Measurements from ENCODE around the gene CUTA. TPM values are rescaled to one million over a fixed set of nuclear protein-coding genes. Genes with fewer than 3 reads are reported as not detected.

The CUTA gene
- total RNA-seq, 6 experiments from 2014 or later: 81.4 to 114 (median 97.4) TPM

GRCh38 chr6:33427585-33428223 is 9.8 kb upstream of the CUTA start:
- no peak for ATAC-seq
- Histone ChIP-seq H3K9me3 (no peaks in the 10 kb centered on the region), H3K27me3 (no peaks in the 10 kb centered on the region), H3K4me3 (peak overlapping the region; percentile 31 to 46 (median 38)), H3K27ac (peak overlapping the region in 1 of 3 donors; percentile 18), H3K36me3 (no peaks in the 10 kb centered on the region), H3K4me1 (peaks cover 0 to 24% (median 0%) of the 10 kb centered on the region in 4 donors)
- intact Hi-C loops (cut with DNase I): no loop called here
- WGBS (ENCODE audit: insufficient coverage, low coverage, low lambda C conversion rate, missing lambda C conversion rate): 0% methylated on average over 6 of the region's 79 CpGs
- DNase-seq: peak in 2 of 3 donors; percentile 72 to 73
- TF ChIP-seq, protein P1, sequence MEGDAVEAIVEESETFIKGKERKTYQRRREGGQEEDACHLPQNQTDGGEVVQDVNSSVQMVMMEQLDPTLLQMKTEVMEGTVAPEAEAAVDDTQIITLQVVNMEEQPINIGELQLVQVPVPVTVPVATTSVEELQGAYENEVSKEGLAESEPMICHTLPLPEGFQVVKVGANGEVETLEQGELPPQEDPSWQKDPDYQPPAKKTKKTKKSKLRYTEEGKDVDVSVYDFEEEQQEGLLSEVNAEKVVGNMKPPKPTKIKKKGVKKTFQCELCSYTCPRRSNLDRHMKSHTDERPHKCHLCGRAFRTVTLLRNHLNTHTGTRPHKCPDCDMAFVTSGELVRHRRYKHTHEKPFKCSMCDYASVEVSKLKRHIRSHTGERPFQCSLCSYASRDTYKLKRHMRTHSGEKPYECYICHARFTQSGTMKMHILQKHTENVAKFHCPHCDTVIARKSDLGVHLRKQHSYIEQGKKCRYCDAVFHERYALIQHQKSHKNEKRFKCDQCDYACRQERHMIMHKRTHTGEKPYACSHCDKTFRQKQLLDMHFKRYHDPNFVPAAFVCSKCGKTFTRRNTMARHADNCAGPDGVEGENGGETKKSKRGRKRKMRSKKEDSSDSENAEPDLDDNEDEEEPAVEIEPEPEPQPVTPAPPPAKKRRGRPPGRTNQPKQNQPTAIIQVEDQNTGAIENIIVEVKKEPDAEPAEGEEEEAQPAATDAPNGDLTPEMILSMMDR (IDR thresholded peaks at IDR 0.05): no peak
- no peak for TF ChIP-seq POLR2A (IDR thresholded peaks at IDR 0.05)

GRCh38 chr6:33426590-33427511 is 8.9 kb upstream of the CUTA start:
- Histone ChIP-seq H3K27me3 (no peaks in the 10 kb centered on the region), H3K4me3 (peak overlapping the region; percentile 38 to 66 (median 52)), H3K36me3 (no peaks in the 10 kb centered on the region), H3K9me3 (no peaks in the 10 kb centered on the region), H3K4me1 (peaks cover 0 to 24% (median 0%) of the 10 kb centered on the region in 4 donors), H3K27ac (peak overlapping the region; percentile 74 to 87 (median 74))
- TF ChIP-seq, protein P1 (IDR thresholded peaks at IDR 0.05): no peak
- no peak for TF ChIP-seq POLR2A (IDR thresholded peaks at IDR 0.05)
- WGBS (ENCODE audit: insufficient coverage, low coverage, low lambda C conversion rate, missing lambda C conversion rate): 10% methylated on average over 12 of the region's 12 CpGs
- DNase-seq (no peak), ATAC-seq (no peak)
- intact Hi-C loops (cut with DNase I): no loop called here

- intact Hi-C loops (cut with DNase I): no loop called here
- H3K36me3 ChIP-seq: no peaks in the 10 kb centered on the region
- H3K27ac ChIP-seq: peak overlapping the region; percentile 74 to 87 (median 74)
- H3K9me3 ChIP-seq: no peaks in the 10 kb centered on the region
- peaks cover 0 to 22% (median 0%) of the 10 kb centered on the region in 4 donors for H3K4me1 ChIP-seq
- H3K27me3 ChIP-seq: no peaks in the 10 kb centered on the region
- TF ChIP-seq, protein P1 (IDR thresholded peaks at IDR 0.05): peak; percentile 28 to 59 (median 56)
- TF ChIP-seq POLR2A (IDR thresholded peaks at IDR 0.05): peak; percentile 12
- 2% methylated on average over 16 of the region's 43 CpGs for WGBS (ENCODE audit: insufficient coverage, low coverage, low lambda C conversion rate, missing lambda C conversion rate)
- ATAC-seq (peak; percentile 73 to 81 (median 76)), DNase-seq (peak; percentile 84 to 89 (median 85))
- H3K4me3 ChIP-seq: peak overlapping the region; percentile 52 to 68 (median 66)
Measured at GRCh38 chr6:33425668-33426577, 8.0 kb upstream of the CUTA start.

Measured in right lobe of liver (tissue), 6 donors.